ENCODE results near the gene PLEKHS1.
"Not testable (repeated sequence)": the region's sequence is repeated elsewhere in the genome, so short reads cannot be mapped to it uniquely, and the experiment has no call there.

PLEKHS1 gene

GRCh38 chr10:113788604-113789083 is 37.2 kb downstream of the PLEKHS1 start:
- peak; percentile 49 for DNase-seq (ENCODE audit: low spot score)
- FAIRE-seq = no peak

GRCh38 chr10:113791691-113792090 is 40.2 kb downstream of the PLEKHS1 start:
- FAIRE-seq = no peak
- no peak for DNase-seq (ENCODE audit: low spot score)

DNA sequence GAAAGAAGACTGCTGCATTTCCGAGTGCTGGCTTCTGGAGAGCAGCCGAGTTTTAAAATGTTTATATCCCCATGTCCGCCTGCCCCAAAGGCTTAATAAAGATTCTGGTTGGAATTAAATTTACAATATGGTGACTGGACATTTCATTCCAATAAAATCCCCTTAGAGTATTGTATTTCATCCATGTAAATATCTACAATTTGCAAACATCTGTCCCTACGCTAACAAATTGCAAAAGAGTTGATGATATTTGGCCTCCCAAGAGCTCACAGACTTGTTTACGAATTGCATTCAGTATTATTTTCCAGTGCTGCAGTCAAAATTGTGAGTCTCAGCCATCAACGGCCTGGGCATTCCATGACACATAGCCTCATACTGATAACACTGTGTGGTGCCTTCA is 50.1 kb downstream of the PLEKHS1 start:
- FAIRE-seq (no peak), DNase-seq (ENCODE audit: low spot score) (no peak)

DNA sequence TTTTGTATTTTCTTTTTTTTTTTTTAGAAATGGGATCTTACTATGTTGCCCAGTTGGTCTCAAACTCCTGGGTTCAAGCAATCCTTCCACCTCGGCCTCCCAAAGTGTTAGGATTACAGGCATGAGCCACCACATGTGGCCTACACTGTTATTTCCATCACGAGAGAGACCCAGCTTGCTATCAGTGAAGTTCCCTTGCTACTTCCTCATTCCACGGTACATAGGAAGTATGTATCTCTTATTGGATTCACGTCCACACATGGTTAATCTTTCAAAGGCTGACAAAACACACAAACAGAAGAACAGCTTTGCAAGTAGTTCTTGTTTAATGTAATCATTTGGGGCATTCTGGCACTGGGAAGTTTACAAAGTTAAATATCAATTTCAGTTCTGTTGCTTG is 51.5 kb downstream of the PLEKHS1 start:
- FAIRE-seq = no peak
- DNase-seq (ENCODE audit: low spot score) = no peak

DNA sequence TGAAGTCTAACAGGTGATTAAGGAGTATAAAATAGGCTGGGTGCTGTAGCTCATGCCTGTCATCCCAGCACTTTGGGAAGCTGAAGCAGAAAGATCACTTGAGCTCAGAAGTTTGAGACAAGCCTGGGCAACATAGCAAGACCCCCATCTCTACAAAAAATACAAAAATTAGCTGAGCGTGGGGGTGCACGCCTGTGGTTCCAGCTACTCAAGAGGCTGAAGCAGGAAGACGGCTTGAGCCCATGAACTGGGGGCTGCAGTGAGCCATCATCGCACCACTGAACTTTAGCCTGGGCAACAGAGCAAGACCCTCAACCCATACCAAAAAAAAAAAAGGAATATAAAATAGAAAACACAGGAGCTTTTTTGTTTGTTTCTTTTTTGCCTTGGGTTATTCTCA is 55.0 kb downstream of the PLEKHS1 start:
- no peak for DNase-seq (ENCODE audit: low spot score)
- no peak for FAIRE-seq

- FAIRE-seq (no peak), DNase-seq (ENCODE audit: low spot score) (no peak)
Measured at GRCh38 chr10:113808168-113808567, 56.7 kb downstream of the PLEKHS1 start.

GRCh38 chr10:113814700-113815099 is 63.2 kb downstream of the PLEKHS1 start:
- not testable (repeated sequence) for DNase-seq (ENCODE audit: low spot score); FAIRE-seq

- DNase-seq (ENCODE audit: low spot score) (no peak), FAIRE-seq (no peak)
Measured at GRCh38 chr10:113819989-113820388, 68.5 kb downstream of the PLEKHS1 start.

DNA sequence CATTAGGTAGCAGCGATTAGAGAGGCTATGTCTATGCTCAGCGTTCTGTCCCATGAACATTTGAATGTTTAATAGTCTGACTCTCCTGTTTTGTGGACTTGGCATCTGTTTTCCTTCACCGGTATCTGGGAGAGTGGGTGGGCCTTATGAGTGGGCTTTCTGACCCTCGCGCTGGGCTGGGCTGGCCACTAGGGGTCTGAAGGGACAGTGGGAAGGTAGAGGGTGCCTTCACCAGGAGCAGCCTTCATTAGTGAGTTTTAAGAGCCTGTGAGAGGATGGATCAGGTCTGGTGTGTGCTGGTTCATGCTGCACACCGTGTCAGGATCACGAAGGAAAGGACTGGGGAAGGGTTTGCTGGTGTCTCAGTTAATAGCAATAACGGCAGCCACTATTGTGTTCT is 69.0 kb downstream of the PLEKHS1 start:
- DNase-seq (ENCODE audit: low spot score) (no peak), FAIRE-seq (no peak)

- not testable (repeated sequence) for DNase-seq (ENCODE audit: low spot score); FAIRE-seq
Measured at GRCh38 chr10:113821306-113821705, 69.8 kb downstream of the PLEKHS1 start.

DNA sequence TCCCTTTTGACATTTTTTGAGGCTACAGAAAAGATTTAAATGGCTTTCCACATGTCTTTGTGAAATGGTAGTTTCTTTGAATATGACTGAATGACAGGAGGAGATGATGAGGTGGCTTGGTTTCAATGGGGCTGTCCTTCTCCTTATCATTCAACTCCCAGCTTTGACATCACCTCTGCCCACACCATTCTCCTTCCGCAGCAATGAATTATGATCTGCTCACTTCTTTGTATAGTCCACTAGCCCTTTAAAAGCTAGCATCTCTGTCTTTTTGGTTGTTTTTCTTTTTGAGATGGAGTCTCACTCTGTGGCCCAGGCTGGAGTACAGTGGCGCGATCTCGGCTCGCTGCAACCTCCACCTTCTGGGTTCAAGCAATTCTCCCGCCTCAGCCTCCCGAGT is 70.7 kb downstream of the PLEKHS1 start:
- FAIRE-seq = no peak
- DNase-seq (ENCODE audit: low spot score) = no peak

DNA sequence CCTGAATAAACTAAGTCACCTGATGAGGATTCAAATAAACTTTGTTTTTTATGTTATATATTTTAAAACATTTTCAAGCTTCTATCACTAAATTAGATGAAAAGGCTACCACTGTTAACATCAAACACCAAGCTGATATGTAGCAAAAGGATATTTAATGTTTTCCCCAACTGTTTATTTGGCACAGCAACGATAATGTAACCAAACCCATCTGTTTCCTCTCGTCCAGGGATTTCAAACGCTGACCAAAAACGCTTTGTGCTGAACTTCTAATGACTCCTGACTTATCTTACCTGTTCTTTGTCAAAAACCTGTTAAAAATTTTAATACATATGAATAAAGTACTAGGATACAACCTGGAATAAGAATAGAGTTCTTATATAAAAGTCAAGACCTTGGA is 71.9 kb downstream of the PLEKHS1 start:
- FAIRE-seq = no peak

GRCh38 chr10:113825791-113826190 is 74.3 kb downstream of the PLEKHS1 start:
- DNase-seq (ENCODE audit: low spot score) (no peak), FAIRE-seq (no peak)

More for the DNA sequence above, 71.9 kb downstream of the PLEKHS1 start:
- DNase-seq (ENCODE audit: low spot score) = no peak

GRCh38 chr10:113828567-113828966 is 77.1 kb downstream of the PLEKHS1 start:
- FAIRE-seq = not testable (repeated sequence)

More at GRCh38 chr10:113828567-113828966, 77.1 kb downstream of the PLEKHS1 start:
- DNase-seq (ENCODE audit: low spot score) = not testable (repeated sequence)

Measured in urothelium cell line (cell line).